ENCODE results near the gene GRIK3. TPM values are rescaled to one million over a fixed set of nuclear protein-coding genes. Genes with fewer than 3 reads are reported as not detected.

The GRIK3 gene
- polyA plus RNA-seq, 1 donor (not counting 4 experiments of a cell fraction or from before 2014, with no cell fraction given) = not detected

GRCh38 chr1:36956570-36956969, 77.7 kb downstream of the GRIK3 start:
- Histone ChIP-seq H3K9me3 (ENCODE audit: control insufficient read depth, low read depth, low read length) (peaks cover 10% of the 10 kb centered on the region), H3K9me1 (ENCODE audit: control insufficient read depth, extremely low read depth, insufficient read depth, low read length) (no peaks in the 10 kb centered on the region), H3K9ac (ENCODE audit: control insufficient read depth, extremely low read depth, insufficient read depth, low read length) (no peak overlapping the region), H4K20me1 (ENCODE audit: control insufficient read depth, extremely low read depth, insufficient read depth, low read length) (no peaks in the 10 kb centered on the region), H3K27ac (ENCODE audit: control insufficient read depth, insufficient read depth, low read length) (no peak overlapping the region), H3K79me2 (ENCODE audit: control insufficient read depth, insufficient read depth, low read length) (no peaks in the 10 kb centered on the region), H2AFZ (ENCODE audit: control insufficient read depth, low read length) (no peak overlapping the region), H3K4me2 (ENCODE audit: control insufficient read depth, extremely low read depth, insufficient read depth, low read depth, low read length) (no peak overlapping the region), H3K4me1 (ENCODE audit: control insufficient read depth, extremely low read depth, insufficient read depth, low read length) (no peaks in the 10 kb centered on the region), H3K4me3 (ENCODE audit: control insufficient read depth in 2 of 3, extremely low read depth in 1 of 3, insufficient read depth in 2 of 3, low read depth in 1 of 3, low read length in 3 of 3) (no peak overlapping the region), H3K36me3 (ENCODE audit: control insufficient read depth in 2 of 2, extremely low read depth in 1 of 2, insufficient read depth in 2 of 2, low read length in 2 of 2) (no peaks in the 10 kb centered on the region), H3K27me3 (ENCODE audit: control insufficient read depth, extremely low read depth, insufficient read depth, low read length) (no peaks in the 10 kb centered on the region)
- dilution Hi-C loops (cut with MboI; ENCODE audit: extremely low pct_ligation_motif_present, low sequenced_read_pairs) = no loop called here
- TF ChIP-seq EZH2 (IDR thresholded peaks at IDR 0.05; ENCODE audit: low read length) (no peak), CTCF (optimal IDR thresholded peaks at IDR 0.05 in 1 of 3, IDR thresholded peaks at IDR 0.05 in 1 of 3, conservative IDR thresholded peaks at IDR 0.05 in 1 of 3; ENCODE audit: extremely low read depth in 1 of 3, insufficient read depth in 2 of 3, low read length in 3 of 3) (no peak)
- DNase-seq (ENCODE audit: low read depth, low spot score) (no peak), FAIRE-seq (no peak)

GRCh38 chr1:36955016-36955415, 79.3 kb downstream of the GRIK3 start:
- Histone ChIP-seq H3K79me2 (ENCODE audit: control insufficient read depth, insufficient read depth, low read length) (no peaks in the 10 kb centered on the region), H3K4me3 (ENCODE audit: control insufficient read depth in 2 of 3, extremely low read depth in 1 of 3, insufficient read depth in 2 of 3, low read depth in 1 of 3, low read length in 3 of 3) (no peak overlapping the region), H4K20me1 (ENCODE audit: control insufficient read depth, extremely low read depth, insufficient read depth, low read length) (no peaks in the 10 kb centered on the region), H3K9ac (ENCODE audit: control insufficient read depth, extremely low read depth, insufficient read depth, low read length) (no peak overlapping the region), H3K36me3 (ENCODE audit: control insufficient read depth in 2 of 2, extremely low read depth in 1 of 2, insufficient read depth in 2 of 2, low read length in 2 of 2) (no peaks in the 10 kb centered on the region), H3K9me1 (ENCODE audit: control insufficient read depth, extremely low read depth, insufficient read depth, low read length) (no peaks in the 10 kb centered on the region), H3K9me3 (ENCODE audit: control insufficient read depth, low read depth, low read length) (peaks cover 9% of the 10 kb centered on the region), H3K4me1 (ENCODE audit: control insufficient read depth, extremely low read depth, insufficient read depth, low read length) (no peaks in the 10 kb centered on the region), H2AFZ (ENCODE audit: control insufficient read depth, low read length) (no peak overlapping the region), H3K27me3 (ENCODE audit: control insufficient read depth, extremely low read depth, insufficient read depth, low read length) (no peaks in the 10 kb centered on the region), H3K4me2 (ENCODE audit: control insufficient read depth, extremely low read depth, insufficient read depth, low read depth, low read length) (no peak overlapping the region), H3K27ac (ENCODE audit: control insufficient read depth, insufficient read depth, low read length) (no peak overlapping the region)
- FAIRE-seq (no peak), DNase-seq (ENCODE audit: low read depth, low spot score) (no peak)
- dilution Hi-C loops (cut with MboI; ENCODE audit: extremely low pct_ligation_motif_present, low sequenced_read_pairs) = no loop called here
- TF ChIP-seq CTCF (optimal IDR thresholded peaks at IDR 0.05 in 1 of 3, IDR thresholded peaks at IDR 0.05 in 1 of 3, conservative IDR thresholded peaks at IDR 0.05 in 1 of 3; ENCODE audit: extremely low read depth in 1 of 3, insufficient read depth in 2 of 3, low read length in 3 of 3) (no peak), EZH2 (IDR thresholded peaks at IDR 0.05; ENCODE audit: low read length) (no peak)
